Activated CD4-positive, alpha-beta T cell treated with anti-CD3 and anti-CD28 coated beads for 24 hours (primary cell): ENCODE data around the gene STX16.
"Not testable (repeated sequence)": the region's sequence is repeated elsewhere in the genome, so short reads cannot be mapped to it uniquely, and the experiment has no call there.

Experiments
- DNase-seq, 2 donors: peaks; one replicate each; pipeline ENCODE4 v3.0.0-alpha.2; 2020; ENCODE audit warnings: low read depth in 2 of 2

The STX16 gene

DNA sequence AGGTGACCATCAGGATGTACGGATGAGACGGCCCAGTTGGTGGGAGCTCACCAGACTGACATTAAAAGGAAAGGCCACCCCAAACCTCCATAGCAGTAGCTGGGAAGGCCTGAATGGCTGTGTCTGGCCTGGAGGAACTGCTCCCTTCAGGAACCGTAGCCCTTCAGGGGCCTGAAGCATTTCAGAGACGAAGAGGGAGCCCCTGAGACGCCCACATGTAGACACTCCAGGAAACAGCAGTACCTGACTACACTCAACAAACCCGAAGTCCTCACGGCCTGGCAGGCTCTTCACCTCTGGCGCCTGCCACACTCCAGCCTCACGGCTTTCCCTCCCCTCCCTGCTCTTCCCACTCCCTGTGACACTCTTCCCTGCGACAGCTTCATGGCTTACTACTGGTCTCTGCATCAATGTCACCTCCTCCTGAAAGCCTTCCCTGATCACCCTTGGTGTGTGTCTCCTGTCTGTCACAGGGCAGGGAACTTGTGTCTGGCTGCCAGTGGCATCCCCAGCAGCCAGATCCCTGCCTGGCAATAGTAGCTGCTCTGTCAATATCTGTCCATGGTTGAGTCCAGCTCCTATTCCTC, 14.6 kb upstream of the STX16 start:
- DNase-seq = no peak

DNA sequence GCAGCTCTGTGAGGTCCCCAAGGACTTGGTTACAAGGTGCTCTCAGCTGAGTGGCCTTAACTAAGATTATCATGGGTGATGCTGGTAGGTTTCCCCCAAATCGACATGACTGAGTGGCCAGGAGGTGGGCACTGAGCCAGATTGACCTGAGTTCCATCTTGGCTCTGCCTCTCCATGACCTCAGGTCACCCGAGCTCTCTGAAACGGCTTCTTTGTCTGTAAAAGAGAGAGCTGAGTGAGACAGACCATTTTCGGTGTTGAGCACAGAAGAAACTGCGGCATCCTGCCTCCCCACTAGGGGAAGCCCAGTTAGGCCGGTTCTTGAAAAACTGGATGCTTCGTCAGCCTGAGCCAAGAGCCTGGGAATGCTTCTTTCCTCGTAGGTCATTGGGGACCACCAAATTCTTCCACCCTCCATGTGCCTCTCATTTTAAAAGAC, 14.1 kb upstream of the STX16 start:
- DNase-seq = no peak

DNA sequence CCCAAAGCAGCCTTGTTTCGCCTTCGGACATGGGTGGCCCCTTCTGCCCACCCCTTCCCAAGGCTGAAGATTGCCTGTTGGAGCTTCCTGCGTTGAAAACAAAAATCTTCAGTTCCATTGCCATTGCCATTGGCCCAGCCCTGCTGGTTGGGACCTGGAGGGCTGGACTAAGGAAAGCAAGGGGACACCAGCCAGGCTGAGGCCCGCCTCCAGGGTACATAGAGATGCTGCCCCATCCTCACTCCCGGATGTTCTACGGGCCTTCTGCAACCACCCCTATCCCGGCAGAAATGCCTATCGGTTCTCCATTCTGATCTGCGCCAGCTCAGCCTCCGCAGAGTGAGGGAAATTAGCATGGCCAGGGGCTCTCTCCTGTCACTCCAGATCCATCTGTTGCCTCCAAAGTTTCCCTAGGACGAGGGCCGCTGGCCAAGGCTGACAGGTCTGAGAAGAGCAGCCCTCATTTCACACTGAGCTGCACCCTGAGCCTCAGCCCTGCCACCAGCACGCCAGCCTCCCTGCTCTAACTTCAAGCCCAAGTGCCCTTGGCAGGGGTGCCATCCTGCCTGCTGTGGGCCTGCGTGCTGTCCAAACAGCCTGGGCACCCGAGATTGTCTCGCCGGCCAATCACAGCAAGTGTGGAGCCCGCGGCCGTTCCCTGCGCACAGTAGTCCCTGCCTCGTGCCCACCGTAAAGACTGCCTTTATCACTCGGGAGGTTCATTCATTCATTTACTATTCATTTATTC, 13.4 kb upstream of the STX16 start:
- DNase-seq = no peak

DNA sequence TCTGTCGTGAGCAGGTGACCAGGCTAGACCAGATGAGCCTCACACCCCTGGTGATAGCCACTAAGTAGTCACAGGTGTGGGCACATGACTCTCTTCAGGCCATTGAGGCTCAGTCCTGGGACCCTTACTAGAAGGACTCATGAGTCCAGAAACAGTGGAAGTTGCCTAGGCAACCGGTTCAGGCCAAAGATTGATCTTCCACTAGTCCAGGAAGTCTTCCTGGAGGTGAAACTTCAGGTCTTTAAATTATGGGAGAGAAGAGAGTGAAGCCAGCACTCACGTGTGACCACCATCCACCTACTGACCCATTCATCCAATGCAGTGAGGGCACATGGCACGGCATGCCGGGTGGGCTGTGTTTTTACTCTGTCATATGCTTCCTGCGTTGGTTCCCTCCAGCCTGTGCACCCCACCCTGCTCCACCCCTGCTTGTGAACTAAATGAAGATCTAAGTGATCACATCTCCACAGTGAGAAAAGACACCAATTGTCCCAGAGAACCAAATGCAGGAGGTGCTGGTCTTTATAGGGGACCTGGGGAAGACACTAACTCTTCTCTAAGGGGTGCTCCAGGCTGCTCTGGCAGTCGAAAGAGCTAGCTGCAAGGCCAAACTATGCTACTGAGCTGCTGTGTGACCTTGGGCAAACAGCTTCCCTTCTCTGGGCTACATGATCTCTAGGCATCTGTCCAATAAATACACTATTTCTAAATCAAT, 12.5 kb upstream of the STX16 start:
- DNase-seq = no peak

DNA sequence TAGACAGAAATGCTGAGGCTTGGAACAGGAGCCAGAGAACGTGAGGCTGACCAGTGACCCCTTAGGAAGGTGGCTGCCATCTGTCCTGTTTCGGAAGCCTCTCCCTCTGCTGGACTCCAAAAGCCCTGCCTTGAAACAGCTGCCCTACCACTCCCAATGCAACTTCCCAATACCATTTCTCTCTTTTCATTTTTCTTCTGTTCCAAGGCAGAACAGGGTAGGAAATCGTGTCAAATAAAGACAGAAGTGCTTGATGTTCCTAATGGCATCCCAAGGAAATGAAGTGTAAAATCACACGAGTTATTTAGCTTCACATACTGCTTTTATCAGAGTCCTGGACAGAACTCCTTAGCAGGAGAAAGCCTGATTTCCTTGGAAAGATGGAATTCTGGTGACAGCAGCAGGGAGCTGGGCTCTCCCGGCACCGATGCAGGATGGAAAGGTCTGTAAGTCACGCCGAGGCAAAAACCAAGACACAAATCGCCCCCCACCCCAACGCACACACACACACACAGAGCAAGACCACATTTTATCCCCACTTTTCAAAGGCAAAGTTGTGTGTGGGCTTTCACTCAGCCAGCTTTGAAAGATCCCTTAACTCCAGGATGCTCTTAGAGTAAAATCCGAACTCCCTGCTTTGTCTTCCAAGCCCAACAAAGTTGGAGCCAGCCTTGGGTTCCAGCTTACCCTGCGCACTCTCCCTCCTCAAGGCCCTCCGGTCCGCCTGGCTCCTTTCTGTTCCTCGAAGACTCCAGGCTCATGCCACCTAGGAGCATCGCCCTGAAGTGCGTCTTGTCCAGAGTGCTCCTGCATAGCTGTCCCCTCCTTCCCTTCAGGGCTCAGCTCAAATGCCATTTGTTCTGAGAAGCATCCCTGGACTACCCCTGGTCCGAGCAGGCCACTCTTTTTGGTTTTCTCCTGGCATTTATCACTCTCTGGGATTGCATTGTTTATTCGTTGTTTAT, 11.6 kb upstream of the STX16 start:
- no peak for DNase-seq

DNA sequence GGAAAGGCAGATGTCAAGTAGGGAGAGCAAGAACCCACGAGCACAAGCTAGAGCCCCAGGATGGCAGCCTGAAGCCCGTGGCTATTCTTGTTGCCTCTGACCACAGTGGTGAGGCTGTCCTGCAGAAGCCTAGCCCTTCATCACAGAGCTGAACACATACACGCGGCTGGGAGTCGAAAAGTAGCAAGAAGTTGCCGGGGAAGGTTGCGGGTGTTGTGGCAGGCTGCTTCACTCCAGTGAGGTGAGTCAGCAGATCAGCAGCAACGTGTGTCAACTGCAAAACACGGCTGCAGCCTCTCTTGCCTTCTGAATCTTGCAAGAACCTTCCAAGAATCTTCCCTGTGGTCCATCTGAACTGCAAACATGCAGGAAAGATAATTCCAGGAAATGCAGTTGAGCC, 10.6 kb upstream of the STX16 start:
- DNase-seq = no peak

DNA sequence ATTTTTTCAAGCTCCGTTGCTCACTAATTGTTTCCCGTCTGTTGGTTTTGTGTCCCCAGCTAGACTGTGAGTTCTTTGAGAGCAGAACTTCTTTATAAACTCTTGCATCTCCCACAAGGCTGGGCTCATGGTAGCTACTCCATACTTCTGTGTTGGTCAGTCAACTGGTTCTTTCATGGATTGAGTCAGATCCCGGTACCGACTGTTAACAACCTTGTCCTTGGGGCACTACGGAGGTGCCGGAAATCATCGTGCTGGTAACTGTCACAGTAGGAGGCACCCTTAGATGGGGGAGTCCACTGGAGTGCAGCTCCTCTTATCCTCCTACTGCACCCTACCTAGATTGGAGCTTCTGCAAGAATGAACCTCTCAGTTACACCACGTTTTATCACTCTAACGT, 8.6 kb upstream of the STX16 start:
- no peak for DNase-seq

DNA sequence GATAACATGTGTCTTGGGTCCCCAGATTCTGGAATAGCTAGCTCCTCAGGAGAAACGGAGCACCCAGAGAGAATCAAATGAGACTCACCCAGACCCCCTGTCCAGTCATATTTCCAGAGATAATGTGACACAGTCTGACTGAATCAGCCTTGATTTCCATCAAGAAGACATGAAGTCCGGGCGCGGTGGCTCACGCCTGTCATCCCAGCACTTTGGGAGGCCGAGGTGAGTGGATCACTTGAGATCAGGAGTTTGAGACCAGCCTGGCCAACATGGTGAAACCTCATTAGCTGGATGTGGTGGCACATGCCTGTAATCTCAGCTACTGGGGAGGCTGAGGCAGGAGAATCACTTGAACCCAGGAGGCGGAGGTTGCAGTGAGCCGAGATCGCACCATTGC, 8.2 kb upstream of the STX16 start:
- DNase-seq = not testable (repeated sequence)

DNA sequence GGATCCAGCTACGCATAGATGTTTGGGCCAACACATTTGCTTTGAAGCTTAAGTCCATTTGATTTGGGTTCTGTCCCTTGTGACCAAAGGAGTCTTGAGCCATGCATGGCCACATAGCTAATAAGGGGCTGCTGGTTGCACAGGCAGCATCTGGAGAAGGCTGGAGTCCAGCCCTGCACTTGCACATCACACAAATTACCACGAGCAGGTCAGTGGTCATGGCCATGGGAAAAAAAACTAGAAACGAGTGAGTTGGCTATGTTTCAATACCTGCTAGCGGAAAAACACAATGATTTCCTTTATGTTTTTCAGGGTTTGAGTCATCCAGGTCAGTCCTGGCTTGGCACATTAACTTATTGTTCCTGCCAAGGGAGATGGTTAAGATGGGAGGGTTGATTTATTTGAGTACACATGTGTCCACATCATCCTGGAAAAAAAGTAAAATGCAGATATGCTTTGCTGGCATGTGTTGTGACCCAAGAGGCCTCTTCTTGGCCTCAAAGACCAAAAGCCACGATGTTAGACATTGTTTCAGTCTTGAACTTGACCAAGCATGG, 5.6 kb upstream of the STX16 start:
- DNase-seq = no peak

DNA sequence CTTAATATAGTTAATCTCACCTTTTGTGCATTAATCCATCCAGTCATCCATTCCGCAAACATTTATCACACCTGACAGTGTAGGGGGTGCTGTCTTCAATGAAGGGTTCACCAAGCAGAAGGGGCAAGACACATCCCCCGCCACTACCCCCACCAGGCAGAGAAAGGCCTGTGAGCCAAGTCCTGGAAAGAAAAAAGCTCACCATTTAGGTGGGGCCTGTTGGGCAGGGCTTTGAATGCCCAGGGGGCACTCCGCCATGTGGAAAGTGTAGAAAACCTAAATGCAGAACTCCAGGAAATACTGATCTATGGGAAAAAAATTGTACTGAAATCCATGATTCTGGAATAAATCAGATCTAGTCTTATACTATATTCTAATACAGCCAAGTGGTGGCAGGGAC, 4.8 kb upstream of the STX16 start:
- no peak for DNase-seq

DNA sequence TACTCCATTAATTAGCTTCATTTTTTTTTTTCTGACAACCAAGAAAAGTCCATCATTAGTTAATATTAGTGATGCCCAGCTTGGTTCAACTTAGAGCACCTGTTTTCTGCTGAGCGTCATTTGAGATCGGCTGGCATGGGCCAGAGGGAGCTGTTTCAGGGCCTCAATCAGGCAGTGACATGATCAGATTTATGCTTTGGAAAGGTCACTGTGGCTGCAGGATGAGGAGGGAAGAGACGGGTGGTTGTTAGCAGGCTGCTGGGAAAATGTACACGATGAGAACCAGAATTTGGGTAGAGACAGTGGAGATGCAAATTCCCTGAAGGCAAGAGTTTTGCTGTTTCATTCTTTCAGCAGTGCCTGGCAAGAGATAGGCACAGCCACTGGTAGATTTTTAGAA, 4.4 kb upstream of the STX16 start:
- DNase-seq = no peak

DNA sequence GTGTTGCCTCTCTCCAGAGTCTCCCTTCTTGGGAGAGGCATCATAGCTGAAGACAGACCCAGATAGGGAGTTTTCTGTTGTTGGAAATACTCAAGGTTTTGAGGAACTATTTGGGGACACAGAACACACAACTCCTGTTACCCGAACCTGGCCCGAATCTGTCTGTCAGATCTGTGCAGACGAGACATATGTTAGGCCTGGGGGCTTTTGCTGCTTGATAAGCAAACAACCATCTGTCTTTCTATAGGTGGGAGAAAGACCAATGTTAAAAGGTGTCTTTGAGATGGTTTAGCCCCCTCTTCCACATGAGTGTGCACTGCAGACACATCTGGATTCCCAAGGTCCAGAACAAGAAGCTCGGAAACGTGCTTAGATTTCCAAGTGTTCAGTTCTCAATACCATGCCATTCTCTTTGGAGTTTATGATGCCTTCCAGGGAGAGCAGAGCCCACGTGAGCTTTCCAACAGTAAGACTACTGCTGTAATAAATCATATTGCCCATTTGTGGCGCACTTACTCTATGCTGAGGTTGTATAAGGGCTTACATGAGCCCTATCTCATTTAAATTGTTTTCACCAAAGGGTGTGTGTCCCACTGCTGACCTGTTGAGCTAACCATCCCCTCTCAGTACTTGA, 3.8 kb upstream of the STX16 start:
- DNase-seq = no peak

DNA sequence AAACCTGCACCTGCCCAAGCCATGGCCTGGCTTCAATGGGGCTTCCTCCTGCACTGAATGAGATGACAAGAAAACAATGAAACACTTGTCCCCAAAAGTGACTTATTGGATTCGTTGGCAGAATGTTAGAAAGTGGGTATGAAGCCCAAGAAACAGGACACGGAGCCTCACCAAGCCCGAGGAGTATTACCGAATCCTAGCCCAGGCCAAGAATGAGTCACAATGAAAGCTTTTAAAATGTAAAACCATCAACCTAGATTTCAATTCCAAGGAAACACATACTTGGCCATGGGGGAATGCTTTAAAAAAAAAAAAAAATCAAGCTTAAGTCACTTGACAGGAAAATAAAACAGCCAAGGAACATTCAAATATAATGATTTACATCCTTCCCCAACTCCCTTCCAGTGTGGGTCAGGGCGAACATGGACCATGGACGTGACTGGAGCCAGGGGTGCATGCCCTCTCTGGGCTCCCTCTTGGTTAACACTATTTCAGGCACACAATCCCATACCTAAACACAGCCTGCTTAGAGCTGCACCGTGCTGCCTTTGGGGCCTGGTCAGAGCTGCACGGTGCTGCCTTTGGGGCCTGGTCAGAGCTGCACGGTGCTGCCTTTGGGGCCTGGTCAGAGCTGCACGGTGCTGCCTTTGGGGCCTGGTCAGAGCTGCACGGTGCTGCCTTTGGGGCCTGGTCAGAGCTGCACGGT, 3.1 kb upstream of the STX16 start:
- no peak for DNase-seq

DNA sequence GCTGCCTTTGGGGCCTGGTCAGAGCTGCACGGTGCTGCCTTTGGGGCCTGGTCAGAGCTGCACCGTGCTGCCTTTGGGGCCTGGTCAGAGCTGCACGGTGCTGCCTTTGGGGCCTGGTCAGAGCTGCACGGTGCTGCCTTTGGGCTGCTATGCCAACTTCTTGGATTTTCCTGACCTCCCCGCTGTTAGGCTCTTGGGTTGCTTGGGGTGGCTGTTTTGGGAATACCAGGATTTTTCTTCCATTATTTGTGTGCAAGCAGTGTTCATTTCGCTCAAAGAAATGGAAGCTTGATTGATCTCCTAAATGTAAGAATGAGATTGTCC, 2.6 kb upstream of the STX16 start:
- not testable (repeated sequence) for DNase-seq

DNA sequence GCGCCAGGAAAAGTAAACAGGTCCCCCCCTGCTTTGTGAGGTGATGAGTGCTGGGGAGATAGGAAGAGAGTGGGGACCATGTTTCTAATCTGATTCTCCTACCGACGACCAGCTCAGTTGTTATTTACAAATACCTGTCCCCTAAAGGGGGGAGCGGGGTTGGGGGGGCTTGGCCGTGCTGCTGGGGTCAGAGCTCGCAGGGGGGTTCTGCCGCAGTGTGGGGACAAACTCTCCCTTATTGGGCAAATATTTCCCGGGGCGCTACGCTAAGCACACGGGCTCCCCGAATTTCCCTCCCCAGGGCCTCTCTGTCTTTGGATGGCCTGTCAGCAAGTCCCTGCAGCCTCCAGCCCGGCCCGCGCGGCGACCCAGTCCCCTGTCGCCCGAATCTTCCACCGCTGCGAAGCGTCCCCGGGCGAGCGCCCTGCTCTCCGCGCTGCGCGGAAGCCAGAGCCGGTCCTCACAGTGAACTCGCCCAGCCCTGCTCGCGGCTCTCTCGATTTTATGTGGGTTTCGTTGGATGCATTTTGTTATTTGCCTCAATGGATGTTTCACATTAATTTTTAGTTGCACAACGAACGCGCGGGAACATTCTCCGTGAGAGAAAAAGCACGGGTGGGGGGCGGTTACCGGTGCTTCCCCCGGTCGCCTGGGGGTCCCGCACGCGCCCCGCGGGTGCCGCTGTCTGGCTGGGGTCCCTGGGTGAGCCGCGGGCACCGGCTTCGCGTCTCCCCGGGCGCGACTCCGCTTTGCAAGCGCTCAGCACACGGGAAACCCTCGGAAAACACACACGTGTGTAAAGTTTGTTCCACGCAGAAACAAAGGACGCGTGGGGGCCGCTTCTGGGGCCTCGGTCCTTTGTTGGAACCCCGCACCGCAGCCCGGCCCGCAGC, 1.5 kb upstream of the STX16 start:
- DNase-seq = no peak

DNA sequence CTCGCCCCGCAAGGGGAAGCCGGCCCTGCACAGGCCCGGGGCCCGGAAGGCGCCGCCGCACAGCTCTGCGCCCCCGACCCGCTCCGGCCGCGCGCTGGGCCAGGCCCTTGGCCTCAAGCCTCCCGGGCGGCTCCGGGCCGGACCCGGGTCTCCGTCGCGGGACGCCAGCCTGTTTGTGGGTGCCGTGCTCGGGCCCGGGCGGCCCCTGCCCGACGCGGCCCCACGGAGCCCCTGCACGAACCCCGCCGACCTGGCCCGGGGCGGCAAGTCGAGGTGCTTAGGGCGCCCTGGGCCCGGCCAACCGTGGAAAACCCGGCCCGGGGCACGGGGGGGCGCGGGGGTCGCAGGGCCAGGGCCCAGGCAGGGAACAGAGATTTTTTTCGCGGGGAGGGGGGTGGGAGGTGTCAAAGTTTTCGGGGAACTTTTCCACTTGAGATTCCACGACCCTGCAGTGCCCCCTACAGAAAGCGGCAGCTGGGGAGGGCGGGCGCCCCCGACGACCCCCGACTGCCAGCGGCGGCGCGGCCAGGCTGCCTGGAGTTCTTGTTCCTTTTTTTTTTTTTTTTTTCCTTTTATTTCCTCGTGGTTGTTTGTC, 805 bp upstream of the STX16 start:
- no peak for DNase-seq

DNA sequence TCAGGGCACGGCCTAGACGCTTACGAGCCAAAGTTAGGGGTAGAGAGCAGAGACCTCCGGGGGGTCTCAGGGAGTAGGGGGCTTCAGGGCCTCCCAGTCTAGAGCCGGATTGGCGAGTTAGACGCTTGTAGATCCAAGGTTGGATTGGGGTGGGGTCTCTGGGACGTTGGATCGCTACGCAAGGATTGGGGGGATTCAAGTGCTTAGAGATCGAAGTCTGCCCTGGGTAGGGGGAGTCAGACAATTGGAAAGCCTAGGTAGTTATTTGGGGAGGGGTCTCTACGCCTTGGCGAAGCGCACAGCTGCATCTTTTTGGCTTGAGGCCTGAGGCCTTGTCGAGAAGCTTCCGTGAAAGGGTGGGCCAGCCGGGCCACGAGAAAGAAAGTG, 469 bp downstream of the STX16 start:
- no peak for DNase-seq

DNA sequence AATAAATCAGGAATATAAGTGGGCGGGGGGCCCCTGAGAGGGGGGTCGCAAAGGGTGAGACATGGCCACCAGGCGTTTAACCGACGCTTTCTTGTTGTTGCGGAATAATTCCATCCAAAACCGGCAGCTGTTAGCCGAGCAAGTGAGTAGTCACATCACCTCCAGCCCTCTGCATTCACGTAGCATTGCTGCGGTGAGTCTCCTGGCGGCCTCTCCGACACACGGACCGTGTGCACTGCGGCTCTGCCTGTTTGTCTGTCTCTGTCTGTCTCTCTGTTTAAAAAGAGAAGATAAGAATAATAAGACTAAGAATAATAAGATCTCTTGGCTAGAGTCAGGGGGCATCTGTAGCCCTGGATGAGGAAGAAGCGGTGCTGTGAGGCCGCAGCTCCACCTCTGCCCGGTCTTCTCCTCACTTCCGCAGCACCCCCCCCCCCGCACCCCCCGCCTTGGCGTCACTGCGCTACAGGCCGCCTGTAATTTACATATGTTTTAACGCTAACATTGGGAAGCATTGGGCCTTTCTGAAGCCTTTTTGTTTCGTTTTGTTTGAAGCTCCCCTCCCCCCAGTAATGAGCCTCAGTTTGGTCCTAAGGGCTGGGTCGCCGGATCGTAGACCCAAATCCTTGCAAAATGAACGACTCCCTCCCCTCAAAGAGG, 993 bp downstream of the STX16 start:
- no peak for DNase-seq
